Common myeloid progenitor, CD34-positive (primary cell): ENCODE results near the gene AGAP2.

Experiments
- CTCF ChIA-PET: fragments of 350-600 bp; sonication (Branson Sonifier 250); formaldehyde crosslinking; loops from one replicate; lab custom pipeline; 2021; ENCODE audit warnings: antibody characterized with exemption; lab: Charles Lee
- POLR2A ChIA-PET: fragments of 350-600 bp; sonication (Branson Sonifier 250); formaldehyde crosslinking; loops from one replicate; lab custom pipeline; 2021; ENCODE audit warnings: antibody characterized with exemption; lab: Charles Lee
- DNase-seq, 3 donors: peaks; one replicate each; pipeline versions ENCODE4 v3.0.0 to v3.0.0-alpha.2; 2013
- H3K27ac ChIP-seq, 2 experiments: 1 replicate in 1 of 2; 2 replicates in 1 of 2; pipeline ENCODE4 v1.7.0; 2013; ENCODE audit warnings: inconsistent platforms in 2 of 2, low read length in 2 of 2, mild to moderate bottlenecking in 2 of 2, low read depth in 1 of 2, moderate library complexity in 1 of 2; ENCODE audit not compliant: severe bottlenecking in 2 of 2, insufficient read depth in 1 of 2, poor library complexity in 1 of 2
- H3K27me3 ChIP-seq, 5 experiments: replicated peaks in 2 of 5; 1 replicate in 3 of 5; 2 replicates in 2 of 5; pipeline versions ENCODE4 v1.6.1 to v1.7.0; 2013; ENCODE audit warnings: low read length in 4 of 5, mild to moderate bottlenecking in 2 of 5, moderate library complexity in 2 of 5, inconsistent platforms in 1 of 5; ENCODE audit not compliant: insufficient read depth in 5 of 5, control insufficient read depth in 4 of 5
- H3K36me3 ChIP-seq, 4 experiments: 1 replicate in 2 of 4; 2 replicates in 2 of 4; pipeline versions ENCODE4 v1.6.1 to v1.7.0; 2013; ENCODE audit warnings: low read length in 3 of 4, control low read depth in 1 of 4, mild to moderate bottlenecking in 1 of 4; ENCODE audit not compliant: control insufficient read depth in 4 of 4, insufficient read depth in 4 of 4
- H3K4me1 ChIP-seq, 4 experiments: 1 replicate in 3 of 4; 2 replicates in 1 of 4; pipeline versions ENCODE4 v1.6.1 to v1.7.1; 2013; ENCODE audit warnings: low read length in 3 of 4, mild to moderate bottlenecking in 3 of 4, control low read depth in 1 of 4, inconsistent platforms in 1 of 4, moderate library complexity in 1 of 4; ENCODE audit not compliant: control insufficient read depth in 4 of 4, insufficient read depth in 4 of 4; ENCODE audit errors: control extremely low read depth in 1 of 4
- H3K4me3 ChIP-seq, 7 experiments: 1 replicate in 4 of 7; 2 replicates in 3 of 7; pipeline versions ENCODE4 v1.5.1 to v1.7.0; 2013; ENCODE audit warnings: mild to moderate bottlenecking in 7 of 7, low read length in 6 of 7, moderate library complexity in 6 of 7, inconsistent platforms in 2 of 7, low read depth in 2 of 7, control low read depth in 1 of 7; ENCODE audit not compliant: insufficient read depth in 4 of 7, control insufficient read depth in 1 of 7; ENCODE audit errors: extremely low read depth in 1 of 7
- H3K9me3 ChIP-seq, 5 experiments: 1 replicate in 4 of 5; 2 replicates in 1 of 5; pipeline versions ENCODE4 v1.6.1 to v1.7.1; 2013; ENCODE audit warnings: low read length in 4 of 5, mild to moderate bottlenecking in 2 of 5, inconsistent platforms in 1 of 5, low read depth in 1 of 5, moderate library complexity in 1 of 5; ENCODE audit not compliant: control insufficient read depth in 4 of 5, insufficient read depth in 2 of 5; ENCODE audit errors: control extremely low read depth in 1 of 5
- WGBS: methylation state at CpG from one replicate; pipeline ENCODE4 v1.1.5; 2013; ENCODE audit not compliant: insufficient coverage; 5-methylcytosine and 5-hydroxymethylcytosine counted together

Gene AGAP2

GRCh38 chr12:57755454-57756372, 17.2 kb upstream of the AGAP2 start:
- Histone ChIP-seq H3K4me3 (peak overlapping the region; percentile 59 to 83 (median 68)), H3K27me3 (peaks cover 0 to 4% (median 0%) of the 10 kb centered on the region in 5 experiments), H3K36me3 (peaks cover 0 to 16% (median 11%) of the 10 kb centered on the region in 4 experiments), H3K9me3 (no peaks in the 10 kb centered on the region), H3K4me1 (peaks cover 17 to 48% (median 46%) of the 10 kb centered on the region in 4 experiments), H3K27ac (peak overlapping the region in 1 of 2 experiments; percentile 49)
- POLR2A ChIA-PET, result interaction anchor here (0.9 to 1.9 kb wide), 2 partner anchors 17 to 79 kb away, joined by 3 to 6 read pairs; partner anchors contain the start of genes EEF1AKMT3 and METTL1
- WGBS, result 0% methylated on average over 57 of the region's 76 CpGs
- DNase-seq, result no peak
- CTCF ChIA-PET, result interaction anchor here (1.0 to 3.0 kb wide), 17 partner anchors 10 to 270 kb away, joined by 3 to 43 read pairs (median 4); partner anchors contain the start of genes CYP27B1, TSFM and TSPAN31

- no peak for DNase-seq
- ChIA-PET POLR2A (interaction anchor here (1.9 kb wide), 1 partner anchor 17 kb away, joined by 6 read pairs; the partner anchor contains the start of genes EEF1AKMT3 and METTL1), CTCF (interaction anchor here (3.0 kb wide), 1 partner anchor 11 kb away, joined by 43 read pairs; the partner anchor contains the start of gene CYP27B1)
- Histone ChIP-seq H3K4me1 (peaks cover 18 to 53% (median 48%) of the 10 kb centered on the region in 4 experiments), H3K27me3 (peaks cover 0 to 4% (median 0%) of the 10 kb centered on the region in 5 experiments), H3K36me3 (peaks cover 2 to 22% (median 16%) of the 10 kb centered on the region in 4 experiments), H3K27ac (no peak overlapping the region), H3K4me3 (peak overlapping the region; percentile 43 to 84 (median 68)), H3K9me3 (no peaks in the 10 kb centered on the region)
- WGBS, result 0% methylated on average over 6 of the region's 34 CpGs
Observed at GRCh38 chr12:57755194-57755453, 16.6 kb upstream of the AGAP2 start.

- peaks cover 2 to 26% (median 17%) of the 10 kb centered on the region in 4 experiments for H3K36me3 ChIP-seq
- peak within 1 kb of the TSS in 1 of 2 experiments; percentile 49 for H3K27ac ChIP-seq
- POLR2A ChIA-PET, result interaction anchor here (1.9 kb wide), 1 partner anchor 18 kb away, joined by 6 read pairs; the partner anchor contains the start of genes EEF1AKMT3 and METTL1
- CTCF ChIA-PET, result interaction anchor here (1.2 to 3.0 kb wide), 2 partner anchors 10 to 12 kb away, joined by 3 to 43 read pairs; partner anchors contain the start of genes CYP27B1 and TSPAN31
- H3K4me3 ChIP-seq, result peak within 1 kb of the TSS; percentile 59 to 84 (median 74)
- DNase-seq, result peak; percentile 61 to 77 (median 70)
- H3K27me3 ChIP-seq, result peaks cover 0 to 4% (median 0%) of the 10 kb centered on the region in 5 experiments
- H3K9me3 ChIP-seq, result no peaks in the 10 kb centered on the region
- peaks cover 18 to 53% (median 48%) of the 10 kb centered on the region in 4 experiments for H3K4me1 ChIP-seq
- WGBS, result 0% methylated on average over 16 of the region's 41 CpGs
Observed at GRCh38 chr12:57754411-57755193, 16.1 kb upstream of the AGAP2 start, which contains the start of gene MARCHF9. MARCHF9 (plus strand) TSS chr12:57755103; CDS start chr12:57755529, 426 bp downstream.

DNA sequence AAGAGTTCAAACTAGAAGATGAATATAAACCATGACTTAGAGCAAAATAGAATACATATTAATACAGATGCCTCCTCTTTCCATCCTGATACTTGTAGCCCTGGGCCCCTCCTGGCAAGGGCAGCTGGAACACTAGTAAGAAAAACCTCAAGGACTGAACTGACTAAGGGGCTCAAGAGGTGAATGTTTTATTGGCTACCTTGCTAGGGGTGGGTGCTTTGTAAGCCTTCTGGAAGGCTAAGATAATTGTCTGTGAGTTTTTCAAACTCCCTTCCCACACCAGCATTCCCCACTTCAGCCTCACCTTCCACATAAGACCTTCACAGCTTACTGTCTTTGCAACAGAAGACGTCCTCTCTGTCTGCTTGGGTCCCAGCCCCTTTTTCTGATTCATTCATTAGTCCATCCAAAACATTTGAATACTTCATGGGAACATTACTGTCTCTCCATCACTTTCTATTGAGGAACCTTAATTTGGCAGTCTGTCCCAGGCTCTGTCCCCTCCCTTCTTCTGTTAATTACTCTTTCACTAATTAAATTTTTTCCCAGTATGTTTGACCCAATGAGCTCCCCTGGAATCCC, 15.3 kb upstream of the AGAP2 start:
- CTCF ChIA-PET, result interaction anchor here (1.2 kb wide), 1 partner anchor 9 kb away, joined by 3 read pairs; the partner anchor contains the start of gene TSPAN31
- H3K4me3 ChIP-seq, result peak overlapping the region in 4 of 7 experiments; percentile 63 to 84 (median 82)
- H3K36me3 ChIP-seq, result peaks cover 2 to 29% (median 23%) of the 10 kb centered on the region in 4 experiments
- POLR2A ChIA-PET, result interaction anchor here (1.9 kb wide), 1 partner anchor 18 kb away, joined by 6 read pairs; the partner anchor contains the start of genes EEF1AKMT3 and METTL1
- 82% methylated on average over 1 of the region's 1 CpG for WGBS
- no peaks in the 10 kb centered on the region for H3K9me3 ChIP-seq
- peaks cover 0 to 4% (median 0%) of the 10 kb centered on the region in 5 experiments for H3K27me3 ChIP-seq
- peak overlapping the region in 1 of 2 experiments; percentile 81 for H3K27ac ChIP-seq
- DNase-seq, result no peak
- H3K4me1 ChIP-seq, result peaks cover 18 to 53% (median 48%) of the 10 kb centered on the region in 4 experiments

DNA sequence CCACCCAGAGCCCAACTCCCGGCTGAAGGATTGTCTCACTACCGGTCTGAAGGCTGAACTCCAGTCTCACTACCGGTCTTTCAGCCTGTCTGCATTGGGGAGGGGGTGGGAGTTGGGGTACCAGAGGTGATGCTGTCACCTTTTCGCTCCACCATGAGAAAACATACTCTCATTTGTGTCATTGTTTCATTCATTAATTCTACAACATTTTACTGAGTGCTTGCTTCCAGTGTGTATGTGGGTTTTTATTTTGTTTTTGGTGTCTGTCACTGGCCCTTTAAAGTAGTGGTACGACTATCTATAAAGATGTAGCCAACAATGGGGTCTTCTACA, 14.1 kb upstream of the AGAP2 start:
- Histone ChIP-seq H3K4me1 (peaks cover 18 to 53% (median 48%) of the 10 kb centered on the region in 4 experiments), H3K4me3 (peak overlapping the region in 5 of 7 experiments; percentile 26 to 73 (median 35)), H3K9me3 (no peaks in the 10 kb centered on the region), H3K36me3 (peaks cover 2 to 33% (median 21%) of the 10 kb centered on the region in 4 experiments), H3K27ac (peak overlapping the region; percentile 52 to 81), H3K27me3 (peaks cover 0 to 4% (median 0%) of the 10 kb centered on the region in 5 experiments)
- WGBS, result no CpG with 5 or more reads among the region's 5 CpGs
- DNase-seq, result no peak
- CTCF ChIA-PET, result interaction anchor here (0.9 kb wide), 1 partner anchor 15 kb away, joined by 3 read pairs; no protein-coding TSS in a partner anchor
- POLR2A ChIA-PET, result interaction anchor here (1.2 kb wide), 1 partner anchor 11 kb away, joined by 5 read pairs; no protein-coding TSS in a partner anchor
